Breast epithelium (tissue), 4 donors: ENCODE data around the gene EXOSC7. TPM values are rescaled to one million over a fixed set of nuclear protein-coding genes. Genes with fewer than 3 reads are reported as not detected.

Source experiments
- DNase-seq, 2 donors: peaks; one replicate each; pipeline ENCODE4 v3.0.0-alpha.2; 2019; ENCODE audit warnings: low spot score in 2 of 2
- H3K27ac ChIP-seq, 2 donors: fragments of 200-600 bp; sonication (generic) in 1 of 2; one replicate each; pipeline ENCODE4 v1.5.1; 2016 to 2019; ENCODE audit warnings: mild to moderate bottlenecking in 1 of 2
- H3K27me3 ChIP-seq, 2 donors: fragments of 200-600 bp; sonication (generic) in 1 of 2; one replicate each; pipeline versions ENCODE4 v1.5.1 to v1.6.0; 2017 to 2019; ENCODE audit warnings: control low read depth in 1 of 2, mild to moderate bottlenecking in 1 of 2
- H3K36me3 ChIP-seq: fragments of 200-600 bp; one replicate; pipeline ENCODE4 v1.5.1; 2019
- H3K4me1 ChIP-seq, 2 donors: fragments of 200-600 bp; sonication (generic); one replicate each; pipeline ENCODE4 v1.5.1; 2016 to 2019; ENCODE audit warnings: control low read depth in 1 of 2
- H3K4me3 ChIP-seq, 3 donors: fragments of 200-600 bp; sonication (generic); 1 replicate in 2 of 3; 2 replicates in 1 of 3; pipeline ENCODE4 v1.5.1; 2016 to 2019; ENCODE audit warnings: mild to moderate bottlenecking in 3 of 3, moderate library complexity in 2 of 3
- H3K9me3 ChIP-seq, 2 donors: fragments of 200-600 bp; sonication (generic) in 1 of 2; one replicate each; pipeline ENCODE4 v1.5.1; 2016 to 2019; ENCODE audit warnings: control low read depth in 1 of 2
- CTCF ChIP-seq, 3 donors: fragments of 450-650 bp; IDR thresholded peaks; one replicate each; pipeline ENCODE4 v1.5.1; 2016 to 2017; ENCODE audit warnings: antibody characterized with exemption in 3 of 3, mild to moderate bottlenecking in 3 of 3, moderate library complexity in 3 of 3
- POLR2A ChIP-seq: fragments of 450-650 bp; IDR thresholded peaks from one replicate; pipeline ENCODE4 v1.6.1; 2016; ENCODE audit warnings: antibody characterized with exemption, mild to moderate bottlenecking, moderate library complexity
- POLR2AphosphoS5 ChIP-seq, 3 donors: sonication (generic); formaldehyde crosslinking; IDR thresholded peaks; one replicate each; pipeline ENCODE4 v1.6.1; 2017; ENCODE audit warnings: antibody characterized with exemption in 3 of 3
- intact Hi-C: fragments of 100-400 bp; cut with DNase I; formaldehyde crosslinking; loops from one replicate; pipeline ENCODE4 v1.15.1; 2023; ENCODE audit warnings: low total_unique reads
- total RNA-seq, 3 donors: library from RNA; depleted of rRNA; stranded (reverse); fragments of >200 nt; gene quantifications; one replicate each; pipeline ENCODE4 v1.1.0, GENCODE V29; 2016

The EXOSC7 gene
- total RNA-seq, 3 donors from 2014 or later: 39.0 to 54.9 (median 43.0) TPM

- H3K9me3 ChIP-seq: no peaks in the 10 kb centered on the region
- no peaks in the 10 kb centered on the region for H3K4me1 ChIP-seq
- no peak overlapping the region for H3K4me3 ChIP-seq
- no peaks in the 10 kb centered on the region for H3K27me3 ChIP-seq
- H3K27ac ChIP-seq: no peak overlapping the region
- H3K36me3 ChIP-seq: no peaks in the 10 kb centered on the region
- TF ChIP-seq CTCF (IDR thresholded peaks at IDR 0.05) (no peak), POLR2A (no peak), POLR2AphosphoS5 (IDR thresholded peaks at IDR 0.05) (no peak)
- no peak for DNase-seq
- intact Hi-C loops: no loop called here
Measured at GRCh38 chr3:45002139-45002660, 26.2 kb downstream of the EXOSC7 start.

- Histone ChIP-seq H3K27ac (no peak overlapping the region), H3K4me1 (no peaks in the 10 kb centered on the region), H3K27me3 (no peaks in the 10 kb centered on the region), H3K4me3 (no peak overlapping the region), H3K36me3 (no peaks in the 10 kb centered on the region), H3K9me3 (no peaks in the 10 kb centered on the region)
- no peak for DNase-seq
- no peak for TF ChIP-seq POLR2A
- TF ChIP-seq CTCF (IDR thresholded peaks at IDR 0.05): no peak
- no peak for TF ChIP-seq POLR2AphosphoS5 (IDR thresholded peaks at IDR 0.05)
- intact Hi-C loops: no loop called here
Measured at GRCh38 chr3:45002720-45003119, 26.7 kb downstream of the EXOSC7 start.

DNA sequence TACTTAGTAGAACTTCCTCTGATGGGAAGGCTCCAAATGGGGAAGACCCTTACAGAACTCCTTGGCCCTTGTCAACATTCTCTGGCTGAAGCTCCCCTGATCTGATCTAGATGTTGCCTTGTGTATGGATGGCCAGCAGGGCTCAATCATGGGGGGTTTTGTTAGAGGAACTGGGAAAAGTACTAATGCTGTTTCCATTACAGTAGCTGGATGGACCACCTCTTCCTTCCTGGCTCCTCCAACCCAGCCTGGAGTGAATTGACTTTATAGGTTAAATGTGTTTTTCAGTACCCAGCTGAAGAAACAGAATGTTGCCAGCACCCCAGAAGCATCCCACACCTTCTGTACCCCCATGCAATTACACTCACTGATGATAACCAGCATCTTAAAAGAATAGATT lies 27.4 kb downstream of the EXOSC7 start:
- no peaks in the 10 kb centered on the region for H3K27me3 ChIP-seq
- no peak overlapping the region for H3K27ac ChIP-seq
- H3K4me3 ChIP-seq: no peak overlapping the region
- TF ChIP-seq CTCF (IDR thresholded peaks at IDR 0.05) (no peak), POLR2A (no peak), POLR2AphosphoS5 (IDR thresholded peaks at IDR 0.05) (no peak)
- intact Hi-C loops: no loop called here
- no peaks in the 10 kb centered on the region for H3K9me3 ChIP-seq
- H3K36me3 ChIP-seq: no peaks in the 10 kb centered on the region
- DNase-seq: no peak
- no peaks in the 10 kb centered on the region for H3K4me1 ChIP-seq

- no peak overlapping the region for H3K27ac ChIP-seq
- DNase-seq: no peak
Measured at GRCh38 chr3:45003859-45004258, 27.8 kb downstream of the EXOSC7 start.

DNA sequence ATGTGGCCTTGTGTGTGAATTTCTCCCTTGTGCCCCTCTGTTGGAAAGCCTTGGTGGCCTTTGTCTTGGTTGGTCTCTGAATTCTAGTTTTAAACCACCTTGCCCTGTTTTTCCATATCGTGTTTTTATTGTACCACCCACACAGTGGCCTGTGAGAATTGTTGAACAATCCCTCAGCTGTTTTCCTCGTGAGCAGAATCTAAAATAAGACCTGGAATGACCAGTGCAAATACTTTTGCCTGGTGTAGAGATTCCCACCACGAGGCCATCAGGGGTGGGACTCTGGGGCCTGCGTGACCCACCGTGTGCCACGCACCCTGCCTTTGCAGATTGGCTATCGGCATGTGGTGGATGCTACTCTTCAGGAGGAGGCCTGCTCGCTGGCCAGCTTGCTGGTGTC lies 31.0 kb downstream of the EXOSC7 start:
- H3K4me3 ChIP-seq: no peak overlapping the region
- peaks cover 0 to 5% of the 10 kb centered on the region in 2 donors for H3K4me1 ChIP-seq
- DNase-seq: no peak
- no peaks in the 10 kb centered on the region for H3K9me3 ChIP-seq
- H3K27me3 ChIP-seq: no peaks in the 10 kb centered on the region
- TF ChIP-seq CTCF (IDR thresholded peaks at IDR 0.05) (no peak), POLR2AphosphoS5 (IDR thresholded peaks at IDR 0.05) (no peak), POLR2A (no peak)
- intact Hi-C loops: no loop called here
- H3K27ac ChIP-seq: no peak overlapping the region
- H3K36me3 ChIP-seq: no peaks in the 10 kb centered on the region

More at GRCh38 chr3:45003859-45004258, 27.8 kb downstream of the EXOSC7 start:
- Histone ChIP-seq H3K9me3 (no peaks in the 10 kb centered on the region), H3K4me1 (no peaks in the 10 kb centered on the region), H3K36me3 (no peaks in the 10 kb centered on the region), H3K4me3 (no peak overlapping the region), H3K27me3 (no peaks in the 10 kb centered on the region)
- TF ChIP-seq CTCF (IDR thresholded peaks at IDR 0.05) (no peak), POLR2A (no peak), POLR2AphosphoS5 (IDR thresholded peaks at IDR 0.05) (no peak)
- intact Hi-C loops: no loop called here
